GM12872 (cell line): ENCODE data around the gene STK16.

Source experiments
- CTCF ChIP-seq: IDR thresholded peaks from 3 replicates; pipeline ENCODE4 v1.5.1; 2011; ENCODE audit warnings: low read depth, mild to moderate bottlenecking, low read length, moderate library complexity; ENCODE audit not compliant: insufficient read depth

STK16 gene

GRCh38 chr2:219245899-219246230, 586 bp downstream of the STK16 start:
- no peak for TF ChIP-seq CTCF

GRCh38 chr2:219246559-219246958, 1.3 kb downstream of the STK16 start:
- no peak for TF ChIP-seq CTCF

- no peak for TF ChIP-seq CTCF
Observed at GRCh38 chr2:219247678-219248642, 2.7 kb downstream of the STK16 start.

GRCh38 chr2:219248845-219249202, 3.5 kb downstream of the STK16 start:
- TF ChIP-seq CTCF: no peak

GRCh38 chr2:219249203-219249980, 4.1 kb downstream of the STK16 start:
- no peak for TF ChIP-seq CTCF

- no peak for TF ChIP-seq CTCF
Observed at GRCh38 chr2:219250049-219250781, 4.9 kb downstream of the STK16 start.

- TF ChIP-seq CTCF: no peak
Observed at GRCh38 chr2:219251656-219252055, 6.4 kb downstream of the STK16 start.
